K562 (cell line): ENCODE measurements around the gene POLA1. TPM values are rescaled to one million over a fixed set of nuclear protein-coding genes. Genes with fewer than 3 reads are reported as not detected.

ENCODE experiments used
- ATAC-seq: fragments of 200-7000 bp; cut with Tn5 transposase; 3 replicates; pipeline ENCODE4 v1.9.1; 2020; ENCODE audit warnings: moderate library complexity
- BruUV-seq: library from RNA; stranded (reverse); fragments of 400-500 nt; replicated peaks from 2 replicates; lab custom pipeline; 2021; lab: Mats Ljungman, UMichigan
- CTCF ChIA-PET: fragments of 300-600 bp; formaldehyde crosslinking; extraction: SDS; loops from one replicate; lab custom pipeline; 2021; ENCODE audit warnings: low intra/inter-chr PET ratio; lab: Yijun Ruan, JAX
- POLR2A ChIA-PET: fragments of 300-600, 350-650 bp; sonication (Branson Sonifier 250); formaldehyde crosslinking; extraction: SDS; loops from one replicate; lab custom pipeline; 2021; ENCODE audit warnings: antibody characterized with exemption, inconsistent platforms; lab: Yijun Ruan, JAX
- DNase-seq, 4 experiments: peaks; one replicate each; pipeline versions ENCODE4 v3.0.0 to v3.0.0-alpha.2; 2011 to 2018; ENCODE audit warnings: low spot score in 3 of 4, mixed read lengths in 3 of 4; ENCODE audit errors: extremely low read depth in 1 of 4
- FAIRE-seq: peaks from 2 replicates; lab custom pipeline; 2011; peaks lifted over from hg19 to GRCh38; lab: Jason Lieb, UNC
- H2AFZ ChIP-seq: 2 replicates; pipeline ENCODE4 v1.6.0; 2011; ENCODE audit warnings: low read depth, low read length, control low read depth, inconsistent platforms
- H3K27ac ChIP-seq: fragments of 200-600 bp; 3 replicates; pipeline ENCODE4 v1.8.0; 2011; ENCODE audit warnings: low read depth, mild to moderate bottlenecking, control low read depth, inconsistent platforms, low read length, moderate library complexity, mixed read lengths; ENCODE audit errors: extremely low read depth
- H3K27me3 ChIP-seq, 2 experiments: fragments of 300-600 bp in 1 of 2; 2 replicates in 1 of 2; 3 replicates in 1 of 2; pipeline versions ENCODE4 v1.6.0 to v1.8.0; 2011; ENCODE audit warnings: inconsistent platforms in 2 of 2, low read length in 2 of 2, mild to moderate bottlenecking in 1 of 2, mixed read lengths in 1 of 2, moderate library complexity in 1 of 2; ENCODE audit not compliant: control insufficient read depth in 2 of 2, insufficient read depth in 2 of 2
- H3K36me3 ChIP-seq: fragments of 300-600 bp; 3 replicates; pipeline ENCODE4 v1.8.0; 2011; ENCODE audit warnings: mild to moderate bottlenecking, low read length, inconsistent platforms; ENCODE audit not compliant: control insufficient read depth, insufficient read depth
- H3K4me1 ChIP-seq, 2 experiments: fragments of 200-600 bp in 1 of 2; replicated peaks in 1 of 2; 2 replicates in 1 of 2; 3 replicates in 1 of 2; pipeline versions ENCODE4 v1.5.1 to v1.8.0; 2011; ENCODE audit warnings: inconsistent platforms in 2 of 2, low read length in 2 of 2, mild to moderate bottlenecking in 1 of 2, mixed read lengths in 1 of 2, moderate library complexity in 1 of 2; ENCODE audit not compliant: control insufficient read depth in 2 of 2, insufficient read depth in 2 of 2
- H3K4me2 ChIP-seq: 2 replicates; pipeline ENCODE4 v1.6.1; 2011; ENCODE audit warnings: low read length, control low read depth, inconsistent platforms, mixed read lengths; ENCODE audit not compliant: insufficient read depth
- H3K4me3 ChIP-seq: fragments of 200-600 bp; sonication (generic), shearing (Covaris generic); 2 replicates; pipeline ENCODE4 v1.5.1; 2016; ENCODE audit warnings: control low read depth, inconsistent platforms
- H3K79me2 ChIP-seq: fragments of 200-600 bp; 3 replicates; pipeline ENCODE4 v1.8.0; 2011; ENCODE audit warnings: low read length, inconsistent platforms; ENCODE audit not compliant: control insufficient read depth, insufficient read depth
- H3K9ac ChIP-seq, 2 experiments: 2 replicates each; pipeline versions ENCODE4 v1.6.0 to v1.6.1; 2011; ENCODE audit warnings: low read depth in 2 of 2, low read length in 2 of 2, control low read depth in 1 of 2, inconsistent platforms in 1 of 2, mild to moderate bottlenecking in 1 of 2, mixed read lengths in 1 of 2; ENCODE audit not compliant: insufficient read depth in 1 of 2
- H3K9me1 ChIP-seq: one replicate; pipeline ENCODE4 v1.6.0; 2011; ENCODE audit warnings: inconsistent platforms, mild to moderate bottlenecking, low read length, moderate library complexity; ENCODE audit not compliant: control insufficient read depth, insufficient read depth
- H3K9me3 ChIP-seq: replicated peaks from 2 replicates; pipeline ENCODE4 v1.5.1; 2011; ENCODE audit warnings: low read depth, low read length, inconsistent platforms; ENCODE audit not compliant: control insufficient read depth, insufficient read depth
- H4K20me1 ChIP-seq: replicated peaks from 2 replicates; pipeline ENCODE4 v1.6.1; 2011; ENCODE audit warnings: low read length, inconsistent platforms, mixed read lengths; ENCODE audit not compliant: control insufficient read depth, insufficient read depth
- BCOR ChIP-seq: fragments of 450-650 bp; IDR thresholded peaks from 2 replicates; pipeline ENCODE4 v1.6.1; 2016
- CEBPG ChIP-seq, 3 experiments: fragments of 200-800 bp in 1 of 3; sonication (Bioruptor generic) in 1 of 3; sonication (generic) in 1 of 3; formaldehyde crosslinking in 1 of 3; IDR thresholded peaks in 2 of 3; conservative IDR thresholded peaks in 1 of 3; 2 replicates each; pipeline versions ENCODE4 v1.6.1 to v1.8.0; 2016 to 2022; ENCODE audit warnings: missing compliant biosample characterization in 2 of 3, missing genetic modification characterization in 2 of 3, mild to moderate bottlenecking in 1 of 3, missing genetic modification reagents in 1 of 3
- FOXK2 ChIP-seq, 2 experiments: fragments of 450-650 bp; IDR thresholded peaks in 1 of 2; conservative IDR thresholded peaks in 1 of 2; 2 replicates each; pipeline ENCODE4 v1.6.1; 2016; ENCODE audit warnings: low read depth in 2 of 2, mild to moderate bottlenecking in 1 of 2
- GTF2E2 ChIP-seq: fragments of 200-800 bp; sonication (Bioruptor generic); IDR thresholded peaks from 2 replicates; pipeline ENCODE4 v1.6.1; 2016; ENCODE audit warnings: missing genetic modification characterization, missing compliant biosample characterization
- SMAD1 ChIP-seq: fragments of 150-350 bp; IDR thresholded peaks from 2 replicates; pipeline ENCODE4 v1.6.1; 2014; ENCODE audit warnings: low read length, low read depth; ENCODE audit not compliant: partially characterized antibody
- TSC22D4 ChIP-seq: fragments of 450-650 bp; IDR thresholded peaks from 2 replicates; pipeline ENCODE4 v1.6.1; 2016; ENCODE audit warnings: missing genetic modification characterization, missing biosample characterization, control low read depth
- ZNF318 ChIP-seq, 2 experiments: fragments of 450-650 bp; IDR thresholded peaks; 2 replicates each; pipeline ENCODE4 v1.6.1; 2016; ENCODE audit warnings: mild to moderate bottlenecking in 2 of 2, borderline replicate concordance in 1 of 2, low read depth in 1 of 2, moderate library complexity in 1 of 2
- WGBS: fragments of 100-300 bp; shearing (Covaris generic); methylation state at CpG from one replicate; pipeline ENCODE4 v1.1.6; 2016; ENCODE audit warnings: low coverage, mixed read lengths; ENCODE audit not compliant: insufficient coverage; ENCODE audit errors: missing lambda C conversion rate; 5-methylcytosine and 5-hydroxymethylcytosine counted together
- in situ Hi-C: fragments of 300-500 bp; cut with MboI; formaldehyde crosslinking; loops from 4 replicates; pipeline ENCODE4 v1.15.0; 2018; ENCODE audit warnings: inconsistent platforms, mixed read lengths
- intact Hi-C: fragments of 100-400 bp; cut with micrococcal nuclease; formaldehyde crosslinking; loops from 2 replicates; pipeline ENCODE4 v1.14.2; 2022
- polyA plus RNA-seq, 8 experiments: library from polyadenylated mRNA; depleted of rRNA in 4 of 8; stranded (reverse) in 5 of 8; unstranded in 3 of 8; fragments of >200 nt; fragmentation: Nextera tagmentation in 2 of 8; fragmentation: Illumina TruSeq in 1 of 8; extraction: Ambion mirVana in 2 of 8; extraction: Trizol in 1 of 8; gene quantifications; 2 replicates each; pipeline versions ENCODE4 v1.2.1 to v1.2.3, GENCODE V29; 2011 to 2014; ENCODE audit warnings: inconsistent platforms in 1 of 8, missing spikeins in 1 of 8
- total RNA-seq, 7 experiments: library from RNA; depleted of rRNA in 6 of 7; stranded (reverse); fragments of >200 nt in 6 of 7; fragmentation: Illumina TruSeq in 2 of 7; extraction: Trizol in 2 of 7; gene quantifications; 2 replicates each; pipeline versions ENCODE4 v1.2.1 to v1.2.3, GENCODE V29; 2011 to 2021; ENCODE audit warnings: low replicate concordance in 1 of 7

POLA1 gene
- total and polyA plus RNA-seq, 9 of the 15 experiments (the other 6 are each of a cell fraction or from before 2014, with no cell fraction given) = 8.6 to 48.4 (median 27.4) TPM

GRCh38 chrX:24954732-24955131 is 261.0 kb downstream of the POLA1 start:
- DNase-seq (no peak), FAIRE-seq (no peak), ATAC-seq (no peak)
- H3K27me3 ChIP-seq = no peaks in the 10 kb centered on the region
- no peaks in the 10 kb centered on the region for H3K79me2 ChIP-seq
- no peaks in the 10 kb centered on the region for H4K20me1 ChIP-seq
- ChIA-PET POLR2A (no interaction called here), CTCF (interaction anchor here (0.7 kb wide), 1 partner anchor 277 kb away, joined by 5 read pairs; no protein-coding TSS in a partner anchor)
- no peak overlapping the region for H2AFZ ChIP-seq
- intact Hi-C loops = no loop called here
- BruUV-seq = no TSS peak
- H3K9me3 ChIP-seq = no peaks in the 10 kb centered on the region
- no peak overlapping the region for H3K27ac ChIP-seq
- in situ Hi-C loops = no loop called here
- no peaks in the 10 kb centered on the region; the same call in 2 of the 3 replicates for H3K36me3 ChIP-seq
- TF ChIP-seq SMAD1 = no peak
- no peak for TF ChIP-seq BCOR
- no peaks in the 10 kb centered on the region; a peak in 1 of 5 replicates for H3K4me1 ChIP-seq
- H3K9me1 ChIP-seq = no peaks in the 10 kb centered on the region
- WGBS = 78% methylated on average over 1 of the region's 2 CpGs
- H3K4me3 ChIP-seq = no peak overlapping the region
- no peak overlapping the region for H3K4me2 ChIP-seq
- H3K9ac ChIP-seq = no peak overlapping the region

- Histone ChIP-seq H3K4me2 (no peak overlapping the region), H3K9me1 (no peaks in the 10 kb centered on the region), H3K4me3 (no peak overlapping the region), H4K20me1 (no peaks in the 10 kb centered on the region), H2AFZ (no peak overlapping the region), H3K79me2 (no peaks in the 10 kb centered on the region), H3K36me3 (no peaks in the 10 kb centered on the region), H3K9me3 (no peaks in the 10 kb centered on the region), H3K27ac (no peak overlapping the region), H3K9ac (no peak overlapping the region), H3K27me3 (no peaks in the 10 kb centered on the region), H3K4me1 (no peaks in the 10 kb centered on the region; a peak in 1 of 5 replicates)
- POLR2A ChIA-PET = no interaction called here
- no peak for ATAC-seq
- no peak for DNase-seq
- intact Hi-C loops (no loop called here), in situ Hi-C loops (no loop called here)
- no TSS peak for BruUV-seq
- FAIRE-seq = no peak
- 70% methylated on average over 2 of the region's 2 CpGs for WGBS
- CTCF ChIA-PET = no interaction called here
- TF ChIP-seq ZNF318 (IDR thresholded peaks at IDR 0.05; ENCODE audit: borderline replicate concordance in 1 of 2, low read depth in 1 of 2) (no peak), GTF2E2 (tag) (no peak), FOXK2 (conservative IDR thresholded peaks at IDR 0.05 in 1 of 2, IDR thresholded peaks at IDR 0.05 in 1 of 2; ENCODE audit: low read depth in 2 of 2) (no peak), TSC22D4 (tag) (no peak), CEBPG (CRISPR knock-in tag; IDR thresholded peaks at IDR 0.05) (no peak), CEBPG (tag; conservative IDR thresholded peaks at IDR 0.05 in 1 of 2, IDR thresholded peaks at IDR 0.05 in 1 of 2) (no peak)
Measured at GRCh38 chrX:24955372-24955930, 261.7 kb downstream of the POLA1 start.
